HG03558 (cell line): Measurements from ENCODE around the gene PEX3.

Experiments used
- ATAC-seq: cut with Tn5 transposase; IDR thresholded peaks from one replicate; pipeline ENCODE4 v1.9.1; 2021; ENCODE audit warnings: moderate number of reproducible peaks; ENCODE audit not compliant: unreplicated experiment; ENCODE audit errors: extremely low read depth

PEX3 gene

GRCh38 chr6:143535189-143535614, 84.6 kb downstream of the PEX3 start:
- ATAC-seq = no peak

GRCh38 chr6:143536461-143536865, 85.9 kb downstream of the PEX3 start:
- peak; percentile 48 for ATAC-seq

GRCh38 chr6:143536866-143537691, 86.5 kb downstream of the PEX3 start:
- ATAC-seq = peak; percentile 30

DNA sequence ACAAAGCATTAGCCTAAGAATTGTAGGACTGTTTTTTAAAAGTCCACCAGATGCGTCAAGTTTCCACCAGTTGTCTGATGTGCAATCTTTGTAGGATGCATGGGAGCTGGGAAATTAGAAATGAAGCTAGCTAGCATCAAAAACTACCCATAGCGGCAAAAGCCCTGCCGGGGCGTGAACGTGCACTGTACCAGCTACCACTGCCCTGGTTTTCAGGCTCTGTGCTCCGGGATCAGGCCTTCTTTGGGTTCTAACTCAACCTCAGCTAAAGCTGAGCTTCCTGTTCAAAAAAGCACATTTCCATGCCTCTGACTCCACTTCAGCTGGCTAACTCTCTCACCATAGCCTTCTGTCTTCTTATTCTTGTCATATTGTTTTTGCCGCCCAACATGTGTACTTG, 87.8 kb downstream of the PEX3 start:
- ATAC-seq = no peak

DNA sequence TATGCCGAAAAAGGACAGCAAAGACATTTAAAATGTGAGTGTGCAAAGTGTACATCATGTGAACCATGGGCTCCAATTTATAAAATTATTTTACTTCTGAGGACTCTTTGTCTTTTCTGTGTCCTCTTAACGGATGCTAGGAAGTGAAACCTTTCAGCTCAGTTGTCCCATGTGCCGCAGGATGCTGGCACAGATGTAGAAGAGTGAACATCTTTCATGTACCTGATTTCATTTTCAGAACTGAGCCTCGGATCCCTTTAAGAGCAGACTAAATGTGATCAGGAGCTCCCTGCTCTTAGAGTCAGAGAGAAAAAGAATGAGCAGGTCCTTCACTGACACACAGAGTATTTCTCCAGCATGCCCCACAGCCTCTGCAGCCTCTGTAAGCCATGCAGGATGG, 88.5 kb downstream of the PEX3 start:
- ATAC-seq = no peak

DNA sequence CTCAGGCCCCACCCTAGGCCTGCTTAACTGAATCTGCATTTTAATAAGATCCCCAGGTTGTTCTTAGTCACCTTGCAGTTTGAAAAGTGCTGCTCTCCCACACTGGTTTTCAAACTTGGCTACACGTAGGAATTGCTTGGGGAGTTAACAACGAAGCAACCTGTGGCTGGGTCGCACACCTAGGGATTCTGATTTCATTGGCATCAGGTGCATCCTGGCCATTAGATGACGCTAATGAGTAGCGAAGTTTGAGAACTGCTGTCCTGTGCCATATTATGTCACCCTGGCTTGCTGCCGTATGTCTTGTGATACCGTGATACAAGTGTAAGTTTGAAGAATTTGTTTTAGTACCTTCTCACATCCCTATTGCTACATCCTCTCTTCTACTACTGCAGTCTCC, 89.1 kb downstream of the PEX3 start:
- ATAC-seq = no peak

GRCh38 chr6:143540192-143540591, 89.6 kb downstream of the PEX3 start:
- ATAC-seq = no peak
